ENCODE data around the gene CDKN2AIP.

Gene CDKN2AIP, protein sequence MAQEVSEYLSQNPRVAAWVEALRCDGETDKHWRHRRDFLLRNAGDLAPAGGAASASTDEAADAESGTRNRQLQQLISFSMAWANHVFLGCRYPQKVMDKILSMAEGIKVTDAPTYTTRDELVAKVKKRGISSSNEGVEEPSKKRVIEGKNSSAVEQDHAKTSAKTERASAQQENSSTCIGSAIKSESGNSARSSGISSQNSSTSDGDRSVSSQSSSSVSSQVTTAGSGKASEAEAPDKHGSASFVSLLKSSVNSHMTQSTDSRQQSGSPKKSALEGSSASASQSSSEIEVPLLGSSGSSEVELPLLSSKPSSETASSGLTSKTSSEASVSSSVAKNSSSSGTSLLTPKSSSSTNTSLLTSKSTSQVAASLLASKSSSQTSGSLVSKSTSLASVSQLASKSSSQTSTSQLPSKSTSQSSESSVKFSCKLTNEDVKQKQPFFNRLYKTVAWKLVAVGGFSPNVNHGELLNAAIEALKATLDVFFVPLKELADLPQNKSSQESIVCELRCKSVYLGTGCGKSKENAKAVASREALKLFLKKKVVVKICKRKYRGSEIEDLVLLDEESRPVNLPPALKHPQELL

DNA sequence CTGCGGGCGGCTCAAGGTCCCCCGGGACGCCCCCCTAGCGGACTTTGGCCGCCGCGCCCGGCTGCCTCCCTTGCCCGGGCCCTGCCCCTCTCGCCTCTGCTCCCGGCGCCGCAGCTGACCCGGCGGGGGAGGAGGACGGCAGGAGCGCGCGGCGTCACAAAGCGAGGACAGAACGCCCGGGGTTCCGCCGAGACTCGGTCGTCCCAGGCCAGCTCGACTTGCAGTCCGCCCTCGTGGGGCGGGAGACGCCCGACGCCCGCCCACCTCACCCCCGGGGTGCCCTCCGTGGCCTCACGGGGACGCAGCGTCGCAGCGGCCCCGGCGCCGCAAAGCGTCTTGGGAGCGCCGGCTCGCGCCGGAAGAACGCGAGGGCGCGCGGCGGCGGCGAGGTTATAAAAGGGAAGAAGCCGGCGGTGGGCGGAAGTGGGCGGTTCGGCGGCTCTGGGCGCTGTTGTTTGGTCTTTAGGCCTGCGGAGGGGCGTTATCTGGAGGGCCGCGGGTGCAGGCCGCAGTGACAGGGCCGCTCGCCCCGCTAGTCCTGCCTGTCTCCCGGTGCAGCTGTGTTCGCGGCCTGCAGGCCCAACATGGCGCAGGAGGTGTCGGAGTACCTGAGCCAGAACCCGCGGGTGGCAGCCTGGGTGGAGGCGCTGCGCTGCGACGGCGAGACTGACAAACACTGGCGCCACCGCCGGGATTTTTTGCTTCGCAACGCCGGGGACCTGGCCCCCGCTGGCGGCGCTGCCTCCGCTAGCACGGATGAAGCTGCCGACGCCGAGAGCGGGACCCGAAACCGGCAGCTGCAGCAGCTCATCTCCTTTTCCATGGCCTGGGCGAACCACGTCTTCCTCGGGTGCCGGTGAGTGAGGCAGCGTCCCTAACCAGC is at the start of gene CDKN2AIP:
CDKN2AIP (plus strand) TSS at position 423 of the 883 bp plus-strand sequence; CDS start at position 585, 162 bp downstream.
- peak; percentile 62 for DNase-seq (ENCODE audit: low read depth)

DNA sequence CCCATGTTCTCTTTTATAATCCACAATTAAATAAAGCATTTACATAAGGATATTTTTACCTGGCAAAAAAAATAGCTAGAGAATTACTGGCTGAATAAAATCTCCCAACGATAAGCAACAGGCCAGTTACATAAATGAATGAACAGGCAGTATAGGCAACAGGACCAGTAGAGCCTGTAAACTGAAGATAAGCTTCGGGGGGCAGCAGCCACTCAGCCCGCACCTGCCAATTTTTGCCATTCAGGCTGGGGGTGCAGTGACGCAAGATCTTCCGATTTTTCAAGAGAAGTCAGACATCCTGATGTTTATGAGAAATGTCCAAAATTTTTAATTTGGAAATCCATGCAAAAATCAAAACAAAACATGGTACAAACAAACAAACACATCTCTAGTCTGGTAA is 49.0 kb upstream of the CDKN2AIP start:
- DNase-seq (ENCODE audit: low read depth), result no peak

DNA sequence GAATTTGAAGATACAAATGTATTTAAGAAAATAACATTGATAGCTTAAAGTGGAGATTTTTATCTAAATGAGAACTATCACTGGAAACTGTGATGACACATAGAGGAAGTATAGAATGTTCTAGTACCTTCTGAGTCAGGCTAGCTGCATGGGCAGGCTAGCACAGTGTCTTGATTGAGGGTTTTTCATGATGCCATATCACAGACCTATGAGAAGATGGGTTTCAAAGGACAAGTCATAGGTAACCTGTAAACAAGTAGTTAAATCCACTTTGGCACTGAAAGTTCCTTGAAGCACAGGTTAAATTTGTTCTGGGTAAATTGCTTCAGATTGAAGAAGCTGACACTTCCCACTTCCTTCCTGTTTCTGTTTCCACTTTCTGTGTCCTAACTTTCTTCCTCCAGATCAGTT is 48.2 kb upstream of the CDKN2AIP start:
- DNase-seq (ENCODE audit: low read depth), result no peak

DNA sequence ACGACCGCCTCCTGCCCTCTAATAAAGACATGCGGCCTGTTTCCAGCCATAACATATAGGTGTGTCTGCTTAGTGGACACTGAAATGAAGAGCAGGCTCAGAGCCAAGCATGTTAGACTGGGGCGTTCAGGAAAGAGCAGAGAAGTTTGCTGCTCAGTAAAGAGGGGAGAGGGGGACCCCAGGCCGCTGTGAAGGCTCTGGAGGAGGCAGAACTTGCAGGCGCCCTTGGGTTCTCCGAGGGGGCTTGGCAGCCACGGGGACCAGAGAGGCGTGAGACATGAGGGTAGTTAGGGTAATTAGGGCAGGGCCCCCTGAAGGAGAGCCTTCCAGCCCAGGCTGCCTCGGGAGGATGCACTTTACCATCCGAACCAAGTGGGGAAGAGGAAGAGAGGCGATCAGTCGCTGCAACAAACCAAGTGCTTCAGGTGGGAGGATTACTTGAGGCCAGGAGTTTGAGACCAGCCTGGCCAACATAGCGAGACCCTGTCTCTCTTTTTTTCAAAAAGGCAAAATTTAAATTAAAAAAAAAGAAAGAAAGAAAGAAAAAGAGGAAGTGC is 46.6 kb upstream of the CDKN2AIP start:
- DNase-seq (ENCODE audit: low read depth), result no peak

DNA sequence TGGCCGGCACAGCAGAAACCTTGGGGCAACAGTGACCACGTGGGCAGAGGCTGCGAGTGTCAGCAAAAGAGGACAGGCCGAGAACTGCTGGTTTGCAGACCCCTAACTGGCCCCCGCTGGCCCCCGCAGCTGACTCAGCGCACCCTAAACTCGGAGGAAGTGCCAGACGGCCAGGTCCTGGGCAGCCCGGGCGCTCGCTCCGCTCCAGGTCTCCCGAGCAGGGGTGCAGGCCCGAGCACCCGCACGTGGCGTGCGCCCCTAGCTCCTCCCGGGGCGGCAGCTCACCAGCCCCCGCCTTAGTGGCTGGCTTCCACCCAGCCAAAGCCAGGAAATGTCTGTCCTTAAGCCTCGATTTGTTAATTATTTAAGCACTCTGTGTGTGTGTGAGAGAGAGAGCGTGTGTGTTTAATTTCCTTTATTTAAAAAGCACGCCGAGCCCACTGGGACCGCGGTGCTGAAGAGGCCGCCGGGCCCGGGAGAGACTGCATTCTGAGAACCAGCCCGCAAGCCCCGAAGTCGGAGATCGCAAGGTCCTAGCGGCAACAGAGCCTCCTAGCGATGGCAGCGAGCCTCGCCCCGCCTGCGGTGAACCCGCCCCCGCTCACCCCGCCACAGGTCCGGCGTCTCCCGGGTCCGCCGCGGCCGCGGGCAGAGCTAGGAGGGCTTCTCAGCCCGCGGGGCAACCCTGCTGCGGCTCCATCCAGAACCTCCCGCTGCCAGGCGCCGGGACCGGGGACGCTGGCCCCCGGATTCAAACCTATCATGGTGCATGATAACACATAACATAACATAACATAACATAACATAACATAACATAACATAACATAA is 45.9 kb upstream of the CDKN2AIP start:
- peak; percentile 34 for DNase-seq (ENCODE audit: low read depth)

DNA sequence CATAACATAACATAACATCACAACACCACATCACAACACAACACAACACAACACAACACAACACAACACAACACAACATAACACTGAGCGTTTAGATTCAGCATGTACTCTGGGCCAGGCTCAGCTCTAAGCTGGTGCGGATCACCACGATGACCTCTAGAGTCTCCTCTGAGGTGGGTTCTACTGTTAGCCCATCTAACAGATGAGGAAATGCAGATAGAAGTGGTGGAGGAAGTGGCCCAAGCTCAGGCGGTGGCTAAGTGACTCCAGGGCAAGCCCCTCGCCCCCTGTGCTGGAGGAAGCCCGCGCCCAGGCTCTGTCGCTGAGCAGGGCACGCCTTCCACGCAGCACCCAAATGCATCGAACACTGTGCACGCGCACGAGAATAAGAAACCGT is 45.3 kb upstream of the CDKN2AIP start:
- DNase-seq (ENCODE audit: low read depth), result no peak

DNA sequence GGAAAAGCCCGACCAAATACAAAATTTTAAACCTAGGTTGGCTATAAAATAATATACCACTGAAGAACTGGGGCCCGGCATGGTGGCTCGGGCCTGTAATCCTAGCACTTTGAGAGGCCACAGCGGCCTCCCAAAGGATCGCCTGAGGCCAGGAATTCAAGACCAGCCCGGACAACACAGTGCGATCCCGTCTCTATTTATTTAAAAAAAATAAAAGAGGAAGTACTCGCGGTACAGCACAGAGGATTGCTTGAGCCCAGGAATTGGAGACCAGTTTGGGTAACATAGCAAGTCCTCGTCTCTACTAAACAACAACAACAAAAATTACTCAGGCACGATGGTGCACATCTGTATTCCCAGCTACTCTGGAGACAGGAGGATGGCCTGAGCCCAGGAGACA is 44.8 kb upstream of the CDKN2AIP start:
- no peak for DNase-seq (ENCODE audit: low read depth)

DNA sequence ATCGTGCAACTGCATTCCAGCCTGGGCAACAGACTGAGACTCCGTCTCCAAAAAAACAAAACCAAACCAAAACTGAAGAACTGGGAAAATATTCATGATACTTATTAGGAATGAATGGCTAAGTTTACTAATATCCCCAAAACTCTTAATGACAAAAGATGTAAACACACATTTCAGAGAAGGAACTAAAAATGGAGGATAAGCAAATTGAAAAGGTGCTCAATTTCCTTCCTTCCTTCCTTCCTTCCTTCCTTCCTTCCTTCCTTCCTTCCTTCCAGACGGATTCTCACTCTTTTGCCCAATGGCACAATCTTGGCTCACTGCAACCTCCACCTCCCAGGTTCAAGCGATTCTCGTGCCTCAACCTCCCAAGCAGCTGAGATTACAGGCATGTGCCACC is 44.4 kb upstream of the CDKN2AIP start:
- DNase-seq (ENCODE audit: low read depth), result no peak

DNA sequence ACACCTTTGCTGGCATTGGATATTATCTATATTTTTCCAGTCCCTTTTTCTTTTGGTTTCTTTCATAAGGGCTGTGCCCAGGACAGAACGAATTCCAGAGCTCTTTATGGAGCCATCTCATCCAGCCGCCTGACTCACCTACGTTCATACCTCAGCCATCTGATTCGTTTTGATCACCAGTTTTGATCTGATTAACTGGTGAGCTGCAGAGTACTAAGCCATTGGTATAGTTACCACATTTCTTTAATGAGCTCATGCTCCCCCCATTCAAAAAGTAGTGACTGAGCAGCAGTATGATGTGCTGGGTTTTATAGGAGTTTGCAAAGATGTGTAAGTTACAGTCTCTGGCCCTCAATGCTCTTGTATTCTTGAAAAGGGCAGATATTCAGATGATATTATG is 43.0 kb upstream of the CDKN2AIP start:
- no peak for DNase-seq (ENCODE audit: low read depth)

DNA sequence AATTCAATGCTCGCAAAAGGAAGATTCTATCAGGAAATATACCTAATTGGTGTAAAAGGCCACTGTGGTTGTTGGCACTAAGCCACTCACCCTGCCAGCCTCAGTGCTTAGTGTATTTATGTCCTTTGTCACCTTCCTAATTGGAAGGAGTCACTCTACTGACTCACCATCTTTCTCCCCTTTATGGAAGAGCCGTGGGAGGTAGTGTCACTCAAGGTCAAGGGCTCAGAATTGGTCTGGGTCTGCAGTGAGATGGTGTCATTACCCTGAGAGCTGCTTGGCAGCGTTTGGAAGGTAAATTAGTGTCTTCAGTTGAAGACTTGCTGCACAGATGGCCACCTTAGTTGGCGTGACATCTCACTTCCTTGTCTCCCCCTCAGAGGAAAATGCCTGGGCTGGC is 41.7 kb upstream of the CDKN2AIP start:
- DNase-seq (ENCODE audit: low read depth), result no peak

DNA sequence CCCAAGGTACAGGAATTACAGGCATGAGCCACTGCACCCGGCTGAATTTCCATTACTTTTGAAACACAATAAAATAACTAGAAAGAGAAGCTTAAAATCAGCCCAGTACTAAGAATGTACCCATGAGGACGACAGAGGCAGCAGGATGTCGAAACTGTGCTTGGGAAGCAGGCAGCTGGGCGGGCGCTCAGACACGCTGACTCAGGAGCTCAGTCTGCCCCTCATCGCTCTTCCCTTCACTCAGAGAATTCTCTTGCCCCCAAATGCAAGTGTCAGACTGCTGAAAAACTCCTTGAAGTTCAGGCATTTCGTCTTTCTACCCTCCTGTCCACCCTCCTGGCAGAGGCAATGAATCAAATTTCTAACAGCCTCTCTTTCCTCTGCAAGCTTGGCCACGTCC is 41.0 kb upstream of the CDKN2AIP start:
- no peak for DNase-seq (ENCODE audit: low read depth)

DNA sequence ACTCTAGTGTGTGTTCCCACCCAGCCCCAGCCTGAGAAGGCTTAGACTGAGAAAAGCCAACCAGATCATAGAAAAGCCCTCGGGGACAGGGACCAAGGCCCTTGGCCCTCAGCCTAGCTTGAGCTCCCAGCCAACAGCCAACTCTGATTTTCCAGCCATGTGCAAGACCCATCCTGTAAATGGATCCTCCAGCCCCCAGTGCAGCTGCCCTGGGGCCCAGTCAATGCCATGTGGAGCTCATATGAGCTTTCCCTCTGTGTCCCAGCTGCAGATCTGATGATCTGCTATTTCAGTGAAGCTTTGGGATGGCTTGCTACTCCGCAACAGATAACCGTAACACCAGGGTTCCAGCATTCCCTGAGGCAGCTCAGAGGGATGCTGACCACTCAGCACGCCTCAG is 40.5 kb upstream of the CDKN2AIP start:
- DNase-seq (ENCODE audit: low read depth), result no peak

DNA sequence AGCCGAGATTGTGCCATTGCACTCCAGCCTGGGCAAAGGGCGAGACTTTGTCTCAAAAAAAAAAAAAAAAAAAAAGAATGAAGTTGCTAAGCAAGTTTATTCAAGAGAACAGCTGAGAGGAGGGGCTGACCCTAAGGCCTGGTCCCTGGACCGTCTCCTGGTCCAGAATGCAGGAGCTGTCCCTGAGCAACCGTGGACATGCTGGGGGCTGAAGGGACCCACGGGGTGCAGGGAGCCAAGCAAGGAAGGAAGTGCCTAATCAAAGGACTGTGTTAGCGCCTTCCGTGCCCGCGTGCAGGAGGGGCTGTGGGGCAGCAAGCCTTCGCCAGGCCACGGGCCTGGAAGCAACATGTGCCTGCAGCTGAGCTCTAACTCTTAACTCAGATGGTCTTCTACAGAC is 39.1 kb upstream of the CDKN2AIP start:
- DNase-seq (ENCODE audit: low read depth), result no peak

DNA sequence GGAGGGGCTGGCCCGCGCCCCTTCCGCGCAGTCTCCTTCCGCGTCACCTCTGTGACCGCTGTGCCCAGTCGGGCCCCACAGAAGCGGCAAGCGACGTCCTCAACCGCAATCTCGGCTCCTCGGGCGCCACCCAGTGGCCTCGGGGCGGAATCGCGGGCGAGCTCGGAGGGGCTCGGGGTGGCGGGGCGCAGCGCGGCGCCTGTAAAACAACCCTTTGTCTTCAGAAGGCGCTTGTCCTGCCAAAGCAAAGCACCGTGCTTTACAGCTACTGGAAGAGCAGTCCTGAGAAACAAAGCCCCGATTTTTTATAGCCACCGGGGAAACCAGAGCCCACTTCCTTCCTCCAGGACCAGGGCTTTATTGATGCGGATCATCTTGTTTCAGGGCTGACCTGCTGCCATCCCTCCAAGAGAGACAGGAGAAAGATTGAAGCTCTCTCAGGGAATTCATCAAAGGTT is 37.3 kb upstream of the CDKN2AIP start:
- peak; percentile 22 for DNase-seq (ENCODE audit: low read depth)

DNA sequence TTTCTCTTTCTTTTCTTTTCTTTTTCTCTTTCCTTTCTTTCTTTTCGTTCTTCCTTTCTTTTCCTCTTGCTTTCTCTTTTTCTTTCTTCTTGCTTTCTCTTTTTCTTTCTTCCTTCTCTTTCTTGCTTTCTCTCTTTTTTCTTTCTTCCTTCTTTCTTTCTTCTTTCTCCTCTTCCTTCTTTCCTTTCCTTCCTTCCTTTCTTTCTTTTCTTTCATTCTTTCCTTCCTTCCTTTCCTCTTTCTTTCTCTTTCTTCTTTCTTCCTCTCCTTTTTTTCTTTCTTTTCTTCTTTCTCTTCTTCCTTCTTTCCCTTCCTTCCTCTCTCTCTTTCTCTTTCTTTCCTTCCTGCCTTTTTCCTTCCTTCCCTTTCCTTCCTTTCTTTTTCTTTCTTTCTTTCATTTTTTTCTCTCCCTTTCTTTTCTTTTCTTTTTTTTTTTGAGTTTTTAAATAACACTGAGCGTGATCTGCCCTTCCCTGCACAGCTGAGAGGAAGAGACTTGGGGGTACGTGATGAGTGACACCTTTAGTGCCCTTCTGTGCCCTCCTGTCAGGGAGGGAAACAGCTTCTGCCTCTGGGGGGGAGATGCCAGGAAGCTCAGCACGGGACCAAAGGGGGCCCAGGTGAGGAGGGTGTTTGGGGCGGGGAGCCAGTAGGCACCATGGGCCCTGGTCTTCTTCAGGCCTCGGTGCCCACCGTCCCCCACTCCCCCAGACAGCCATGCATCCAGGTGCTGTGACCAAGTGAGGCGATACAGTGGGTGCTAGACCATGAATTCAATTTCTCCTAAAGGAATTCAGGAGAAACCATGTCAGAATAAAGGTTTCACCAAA is 36.6 kb upstream of the CDKN2AIP start:
- no peak for DNase-seq (ENCODE audit: low read depth)

DNA sequence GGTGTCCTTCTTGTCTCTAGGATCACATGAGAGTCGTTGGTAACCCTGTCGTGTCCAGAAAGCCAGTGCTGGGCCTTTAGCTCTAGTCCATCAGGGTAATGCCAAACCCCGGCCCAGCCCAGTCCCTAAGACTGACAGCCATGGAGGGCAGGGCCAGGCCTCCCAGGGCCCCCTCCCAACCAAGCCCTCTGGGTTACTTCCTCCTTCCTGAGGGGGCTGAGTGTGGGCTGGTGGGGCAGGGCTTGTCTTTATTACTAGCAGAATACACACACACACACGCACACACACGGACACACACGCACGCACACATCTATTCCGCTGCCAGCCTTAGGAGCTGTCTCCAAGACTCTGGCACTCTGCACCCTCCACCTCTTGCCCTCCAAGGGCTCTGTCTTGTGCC is 35.6 kb upstream of the CDKN2AIP start:
- no peak for DNase-seq (ENCODE audit: low read depth)

DNA sequence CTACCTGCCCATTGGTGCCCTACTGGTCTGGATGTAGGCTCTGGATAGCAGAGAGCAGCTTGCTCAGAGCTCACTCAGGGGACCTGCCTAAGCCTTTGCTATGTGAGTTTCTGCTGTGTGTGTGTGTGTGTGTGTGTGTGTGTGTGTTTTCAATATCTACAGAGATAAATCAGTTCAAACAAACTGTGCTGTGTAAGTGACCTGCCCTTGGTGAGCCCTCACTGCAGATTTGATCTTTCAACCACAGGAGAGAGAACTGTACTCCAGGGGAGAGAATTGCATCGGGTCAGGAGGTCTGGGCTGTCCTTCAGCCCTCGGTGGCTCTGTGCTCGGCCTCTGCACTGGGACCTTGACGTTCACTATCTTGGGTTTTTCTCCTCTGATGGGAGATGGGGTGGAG is 35.0 kb upstream of the CDKN2AIP start:
- DNase-seq (ENCODE audit: low read depth), result no peak

DNA sequence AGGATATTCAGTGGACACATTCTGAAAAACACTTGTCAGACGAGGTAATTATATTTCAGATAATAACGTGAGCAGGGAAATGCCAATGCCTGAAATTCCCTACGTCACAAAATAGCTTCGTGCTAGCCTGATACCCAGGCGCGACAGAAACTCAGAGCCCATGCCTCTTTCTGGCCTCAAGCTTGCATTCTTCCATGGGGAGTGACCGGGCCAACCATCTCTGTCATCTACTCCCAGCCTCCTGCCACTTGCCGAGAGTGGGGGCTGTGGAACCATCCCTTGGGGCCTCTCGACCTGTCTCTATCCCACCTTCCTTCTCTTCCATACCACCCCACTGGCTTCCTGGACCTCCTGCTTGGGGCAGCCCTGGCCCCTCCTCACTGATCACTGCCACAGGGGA is 34.5 kb upstream of the CDKN2AIP start:
- DNase-seq (ENCODE audit: low read depth), result no peak

DNA sequence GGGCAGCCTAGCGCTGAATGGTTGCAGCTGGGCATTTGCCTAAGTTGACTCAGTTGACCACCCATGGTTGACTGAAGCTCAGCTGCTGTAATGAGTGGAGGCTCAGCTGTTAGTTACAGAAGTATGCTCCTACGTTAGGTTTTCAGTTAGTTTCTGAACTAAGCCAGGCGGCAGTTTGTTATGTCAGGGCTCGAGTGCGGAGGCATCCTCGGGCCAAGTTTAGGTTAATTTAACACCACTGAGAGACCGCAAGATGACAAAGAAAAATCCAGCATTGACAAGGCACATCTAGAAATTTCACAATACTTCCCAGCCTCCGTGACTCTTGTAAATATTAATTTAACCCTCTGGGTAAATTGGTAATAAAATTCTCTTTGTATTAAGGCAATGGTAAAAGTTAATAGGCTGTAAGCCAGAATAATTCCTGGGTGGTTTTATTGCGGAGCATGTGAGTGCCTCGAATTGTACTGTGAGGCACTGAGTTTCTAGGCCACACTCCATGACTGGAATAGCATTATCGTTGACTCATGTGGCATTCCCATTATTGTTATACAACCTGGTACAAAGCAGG is 33.1 kb upstream of the CDKN2AIP start:
- no peak for DNase-seq (ENCODE audit: low read depth)

DNA sequence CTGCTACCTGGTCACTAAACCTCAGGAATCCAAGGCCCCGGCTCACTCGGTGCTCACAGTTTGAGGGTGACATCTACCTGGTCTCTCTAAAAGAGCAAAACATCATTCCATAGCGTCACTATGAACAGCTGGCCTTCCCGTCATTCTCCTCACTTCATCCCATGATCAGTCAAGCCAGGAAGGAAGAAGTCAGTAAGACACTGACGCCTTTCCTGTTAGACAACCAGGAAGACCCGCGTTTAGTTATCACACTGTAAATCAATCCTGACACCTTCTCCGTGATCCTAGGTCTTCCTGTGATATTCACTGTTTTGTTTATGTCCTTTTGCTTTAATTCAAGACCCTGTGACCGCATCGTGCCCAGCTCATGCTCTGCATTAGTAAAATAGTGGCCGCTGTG is 31.6 kb upstream of the CDKN2AIP start:
- DNase-seq (ENCODE audit: low read depth), result no peak

Data from HS-27A (cell line).